SK-N-SH (cell line): ENCODE measurements around the gene ITIH6. TPM values are rescaled to one million over a fixed set of nuclear protein-coding genes. Genes with fewer than 3 reads are reported as not detected.

Source experiments
- CTCF ChIA-PET: fragments of 300-600, 350-600 bp; formaldehyde crosslinking; extraction: SDS; loops from one replicate; lab custom pipeline; 2021; lab: Yijun Ruan, JAX
- POLR2A ChIA-PET: fragments of 350-600 bp; sonication (Branson Sonifier 250); formaldehyde crosslinking; extraction: SDS; loops from one replicate; lab custom pipeline; 2020; ENCODE audit warnings: antibody characterized with exemption, inconsistent platforms; lab: Yijun Ruan, JAX
- DNase-seq: peaks from one replicate; pipeline ENCODE4 v3.0.0; 2012
- H2AFZ ChIP-seq: fragments of 200-600 bp; sonication (generic); 2 replicates; pipeline ENCODE4 v1.8.1; 2016; ENCODE audit warnings: antibody characterized with exemption, mild to moderate bottlenecking, low read depth
- H3F3A ChIP-seq: fragments of 200-600 bp; sonication (generic); replicated peaks from 2 replicates; pipeline ENCODE3; 2016; ENCODE audit warnings: antibody characterized with exemption, mild to moderate bottlenecking; ENCODE audit not compliant: insufficient read depth
- H3K27ac ChIP-seq, 2 experiments: fragments of 200-500 bp in 1 of 2; fragments of 200-600 bp in 1 of 2; sonication (Bioruptor generic) in 1 of 2; sonication (generic), shearing (Covaris generic) in 1 of 2; 2 replicates each; pipeline versions ENCODE4 v1.5.1 to v1.6.1; 2014 to 2016; ENCODE audit warnings: low read depth in 2 of 2, inconsistent platforms in 1 of 2, low read length in 1 of 2, mild to moderate bottlenecking in 1 of 2, mixed read lengths in 1 of 2
- H3K27me3 ChIP-seq: fragments of 200-600 bp; sonication (generic), shearing (Covaris generic); 2 replicates; pipeline ENCODE4 v1.6.1; 2016; ENCODE audit warnings: mixed run types; ENCODE audit not compliant: insufficient read depth
- H3K36me3 ChIP-seq, 2 experiments: fragments of 200-500 bp in 1 of 2; fragments of 200-600 bp in 1 of 2; sonication (Bioruptor generic) in 1 of 2; sonication (generic) in 1 of 2; replicated peaks in 1 of 2; 2 replicates each; pipeline versions ENCODE3 to v1.5.1; 2014 to 2016; ENCODE audit warnings: low read length in 1 of 2, mild to moderate bottlenecking in 1 of 2; ENCODE audit not compliant: insufficient read depth in 2 of 2, control insufficient read depth in 1 of 2
- H3K4me1 ChIP-seq, 2 experiments: fragments of 200-500 bp in 1 of 2; fragments of 200-600 bp in 1 of 2; sonication (Bioruptor generic) in 1 of 2; sonication (generic), shearing (Covaris generic) in 1 of 2; 2 replicates each; pipeline versions ENCODE4 v1.5.1 to v1.6.1; 2014 to 2016; ENCODE audit warnings: low read depth in 1 of 2, low read length in 1 of 2, mixed run types in 1 of 2; ENCODE audit not compliant: insufficient read depth in 2 of 2, control insufficient read depth in 1 of 2
- H3K4me2 ChIP-seq: fragments of 200-600 bp; sonication (generic), shearing (Covaris generic); 2 replicates; pipeline ENCODE4 v1.6.1; 2017; ENCODE audit warnings: mixed run types
- H3K4me3 ChIP-seq, 2 experiments: fragments of 200-500 bp in 1 of 2; fragments of 200-600 bp in 1 of 2; sonication (Bioruptor generic) in 1 of 2; sonication (generic), shearing (Covaris generic) in 1 of 2; 2 replicates each; pipeline versions ENCODE4 v1.5.1 to v1.8.1; 2014 to 2016; ENCODE audit warnings: low read depth in 2 of 2, inconsistent platforms in 1 of 2, low read length in 1 of 2, mild to moderate bottlenecking in 1 of 2, mixed read lengths in 1 of 2, moderate library complexity in 1 of 2
- H3K79me2 ChIP-seq: fragments of 200-600 bp; sonication (generic); 2 replicates; pipeline ENCODE4 v1.8.1; 2017; ENCODE audit warnings: mild to moderate bottlenecking; ENCODE audit not compliant: insufficient read depth
- H3K9ac ChIP-seq: fragments of 200-600 bp; sonication (generic); 2 replicates; pipeline ENCODE4 v1.6.1; 2017; ENCODE audit warnings: mixed run types
- H3K9me2 ChIP-seq: fragments of 200-600 bp; sonication (generic); 2 replicates; pipeline ENCODE4 v1.6.1; 2017; ENCODE audit warnings: mixed run types
- H3K9me3 ChIP-seq: fragments of 200-600 bp; sonication (generic); 2 replicates; pipeline ENCODE4 v1.6.1; 2017; ENCODE audit warnings: mixed run types, mild to moderate bottlenecking, moderate library complexity
- H4K20me1 ChIP-seq: fragments of 200-600 bp; sonication (generic); 2 replicates; pipeline ENCODE4 v1.6.1; 2017; ENCODE audit warnings: mild to moderate bottlenecking, mixed run types; ENCODE audit not compliant: insufficient read depth
- ELF1 ChIP-seq: IDR thresholded peaks from 2 replicates; pipeline ENCODE4 v1.4.0; 2012
- EP300 ChIP-seq, 2 experiments: IDR thresholded peaks; 2 replicates each; pipeline versions ENCODE4 v1.4.0 to v1.6.1; 2012; ENCODE audit warnings: borderline replicate concordance in 1 of 2, low read depth in 1 of 2, low read length in 1 of 2
- EZH2phosphoT487 ChIP-seq: fragments of 200-600 bp; sonication (generic); IDR thresholded peaks from 2 replicates; pipeline ENCODE4 v1.6.1; 2017; ENCODE audit warnings: low read depth, mixed run types, mild to moderate bottlenecking, antibody characterized with exemption, moderate library complexity, borderline replicate concordance
- FOSL2 ChIP-seq: IDR thresholded peaks from 2 replicates; pipeline ENCODE4 v1.4.0; 2012; ENCODE audit warnings: low read depth, mild to moderate bottlenecking, moderate library complexity, borderline replicate concordance
- FOXM1 ChIP-seq: IDR thresholded peaks from 2 replicates; pipeline ENCODE4 v1.4.0; 2012; ENCODE audit warnings: low read depth, mild to moderate bottlenecking
- GABPA ChIP-seq: IDR thresholded peaks from 2 replicates; pipeline ENCODE4 v1.4.0; 2012; ENCODE audit warnings: low read depth, mild to moderate bottlenecking
- MAX ChIP-seq: IDR thresholded peaks from 2 replicates; pipeline ENCODE4 v1.4.0; 2012; ENCODE audit warnings: low read depth
- MEF2A ChIP-seq: IDR thresholded peaks from 2 replicates; pipeline ENCODE4 v1.4.0; 2012; ENCODE audit warnings: low read depth, borderline replicate concordance
- NFIC ChIP-seq: IDR thresholded peaks from 2 replicates; pipeline ENCODE4 v1.4.0; 2012; ENCODE audit warnings: borderline replicate concordance
- NRF1 ChIP-seq: IDR thresholded peaks from 2 replicates; pipeline ENCODE4 v1.6.1; 2012; ENCODE audit warnings: low read depth, mild to moderate bottlenecking, low read length
- PBX3 ChIP-seq: IDR thresholded peaks from 2 replicates; pipeline ENCODE4; 2012
- RAD21 ChIP-seq: IDR thresholded peaks from 2 replicates; pipeline ENCODE4 v1.6.1; 2012; ENCODE audit warnings: mild to moderate bottlenecking, low read length
- RCOR1 ChIP-seq: fragments of 150-350 bp; IDR thresholded peaks from 2 replicates; pipeline ENCODE4 v1.6.1; 2017; ENCODE audit warnings: antibody characterized with exemption, low read length
- RFX5 ChIP-seq: IDR thresholded peaks from 2 replicates; pipeline ENCODE4 v1.6.1; 2012; ENCODE audit warnings: mild to moderate bottlenecking, improper control_type of control experiment, low read length
- RXRA ChIP-seq: IDR thresholded peaks from 2 replicates; pipeline ENCODE4 v1.4.0; 2012; ENCODE audit warnings: low read depth, mild to moderate bottlenecking, borderline replicate concordance
- SIN3A ChIP-seq: IDR thresholded peaks from 2 replicates; pipeline ENCODE4 v1.6.1; 2012; ENCODE audit warnings: low read depth, mild to moderate bottlenecking, low read length, moderate library complexity, borderline replicate concordance
- TCF12 ChIP-seq: IDR thresholded peaks from 2 replicates; pipeline ENCODE4 v1.4.0; 2012
- USF2 ChIP-seq: fragments of 150-350 bp; IDR thresholded peaks from 2 replicates; pipeline ENCODE4 v1.6.1; 2017; ENCODE audit warnings: antibody characterized with exemption, low read length, low read depth, borderline replicate concordance
- WGBS: methylation state at CpG from one replicate; pipeline ENCODE4 v1.1.6; 2017; ENCODE audit warnings: low lambda C conversion rate; 5-methylcytosine and 5-hydroxymethylcytosine counted together
- polyA plus RNA-seq, 3 experiments: library from polyadenylated mRNA; depleted of rRNA; stranded (reverse); fragments of >200 nt; gene quantifications; 2 replicates each; pipeline ENCODE4 v1.2.3, GENCODE V29; 2012
- TF ChIP-seq, protein P1 (sequence below): IDR thresholded peaks from 2 replicates; pipeline ENCODE4 v1.4.0; 2012; ENCODE audit warnings: low read depth, borderline replicate concordance
- TF ChIP-seq, protein P2 (sequence below): fragments of 200-600 bp; sonication (generic); IDR thresholded peaks from 2 replicates; pipeline ENCODE4 v1.6.1; 2017; ENCODE audit warnings: antibody characterized with exemption, mild to moderate bottlenecking, moderate library complexity
- TF ChIP-seq, protein P3 (sequence below): IDR thresholded peaks from 2 replicates; pipeline ENCODE4 v1.4.0; 2012; ENCODE audit warnings: low read depth, borderline replicate concordance

Gene ITIH6
- polyA plus RNA-seq, 1 of the 3 experiments (the other 2 are of a cell fraction), result not detected

- Histone ChIP-seq H3K9me3 (no peaks in the 10 kb centered on the region), H3K9ac (no peak overlapping the region), H3K27ac (no peak overlapping the region), H3F3A (no peaks in the 10 kb centered on the region), H3K27me3 (no peaks in the 10 kb centered on the region), H3K4me3 (no peak overlapping the region), H3K4me2 (no peak overlapping the region), H4K20me1 (no peaks in the 10 kb centered on the region), H2AFZ (no peak overlapping the region), H3K9me2 (no peaks in the 10 kb centered on the region), H3K79me2 (no peaks in the 10 kb centered on the region), H3K4me1 (peaks cover 0 to 9% of the 10 kb centered on the region in 2 experiments; a peak in 1 of 4 replicates), H3K36me3 (no peaks in the 10 kb centered on the region)
- ChIA-PET CTCF (no interaction called here), POLR2A (no interaction called here)
- TF ChIP-seq FOSL2 (no peak), MAX (no peak), NFIC (no peak), SIN3A (no peak), EP300 (IDR thresholded peaks at IDR 0.05; ENCODE audit: borderline replicate concordance in 1 of 2, low read depth in 1 of 2, low read length in 1 of 2) (no peak), FOXM1 (no peak)
- TF ChIP-seq, protein P1, sequence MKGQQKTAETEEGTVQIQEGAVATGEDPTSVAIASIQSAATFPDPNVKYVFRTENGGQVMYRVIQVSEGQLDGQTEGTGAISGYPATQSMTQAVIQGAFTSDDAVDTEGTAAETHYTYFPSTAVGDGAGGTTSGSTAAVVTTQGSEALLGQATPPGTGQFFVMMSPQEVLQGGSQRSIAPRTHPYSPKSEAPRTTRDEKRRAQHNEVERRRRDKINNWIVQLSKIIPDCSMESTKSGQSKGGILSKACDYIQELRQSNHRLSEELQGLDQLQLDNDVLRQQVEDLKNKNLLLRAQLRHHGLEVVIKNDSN, result no peak
- no peak for DNase-seq
- 21% methylated on average over 2 of the region's 2 CpGs for WGBS
These were observed 45.0 kb upstream of the ITIH6 start for GRCh38 chrX:54843050-54843449.

GRCh38 chrX:54842607-54843006, 44.6 kb upstream of the ITIH6 start:
- WGBS, result 10% methylated on average over 1 of the region's 1 CpG
- H3K27ac ChIP-seq, result no peak overlapping the region
- no peaks in the 10 kb centered on the region for H4K20me1 ChIP-seq
- no peak overlapping the region for H2AFZ ChIP-seq
- no peak overlapping the region for H3K9ac ChIP-seq
- TF ChIP-seq, protein P2, sequence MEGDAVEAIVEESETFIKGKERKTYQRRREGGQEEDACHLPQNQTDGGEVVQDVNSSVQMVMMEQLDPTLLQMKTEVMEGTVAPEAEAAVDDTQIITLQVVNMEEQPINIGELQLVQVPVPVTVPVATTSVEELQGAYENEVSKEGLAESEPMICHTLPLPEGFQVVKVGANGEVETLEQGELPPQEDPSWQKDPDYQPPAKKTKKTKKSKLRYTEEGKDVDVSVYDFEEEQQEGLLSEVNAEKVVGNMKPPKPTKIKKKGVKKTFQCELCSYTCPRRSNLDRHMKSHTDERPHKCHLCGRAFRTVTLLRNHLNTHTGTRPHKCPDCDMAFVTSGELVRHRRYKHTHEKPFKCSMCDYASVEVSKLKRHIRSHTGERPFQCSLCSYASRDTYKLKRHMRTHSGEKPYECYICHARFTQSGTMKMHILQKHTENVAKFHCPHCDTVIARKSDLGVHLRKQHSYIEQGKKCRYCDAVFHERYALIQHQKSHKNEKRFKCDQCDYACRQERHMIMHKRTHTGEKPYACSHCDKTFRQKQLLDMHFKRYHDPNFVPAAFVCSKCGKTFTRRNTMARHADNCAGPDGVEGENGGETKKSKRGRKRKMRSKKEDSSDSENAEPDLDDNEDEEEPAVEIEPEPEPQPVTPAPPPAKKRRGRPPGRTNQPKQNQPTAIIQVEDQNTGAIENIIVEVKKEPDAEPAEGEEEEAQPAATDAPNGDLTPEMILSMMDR, result no peak
- TF ChIP-seq RXRA, result no peak
- no peak for TF ChIP-seq NRF1
- TF ChIP-seq RFX5, result no peak
- no peak for TF ChIP-seq RAD21
- no peak for TF ChIP-seq ELF1
- no peak for TF ChIP-seq FOXM1
- TF ChIP-seq FOSL2, result no peak
- TF ChIP-seq RCOR1, result no peak
- no peak for TF ChIP-seq USF2
- no peak for TF ChIP-seq MEF2A
- TF ChIP-seq EZH2phosphoT487, result no peak
- TF ChIP-seq GABPA, result no peak
- no peak for TF ChIP-seq PBX3
- TF ChIP-seq, protein P3, sequence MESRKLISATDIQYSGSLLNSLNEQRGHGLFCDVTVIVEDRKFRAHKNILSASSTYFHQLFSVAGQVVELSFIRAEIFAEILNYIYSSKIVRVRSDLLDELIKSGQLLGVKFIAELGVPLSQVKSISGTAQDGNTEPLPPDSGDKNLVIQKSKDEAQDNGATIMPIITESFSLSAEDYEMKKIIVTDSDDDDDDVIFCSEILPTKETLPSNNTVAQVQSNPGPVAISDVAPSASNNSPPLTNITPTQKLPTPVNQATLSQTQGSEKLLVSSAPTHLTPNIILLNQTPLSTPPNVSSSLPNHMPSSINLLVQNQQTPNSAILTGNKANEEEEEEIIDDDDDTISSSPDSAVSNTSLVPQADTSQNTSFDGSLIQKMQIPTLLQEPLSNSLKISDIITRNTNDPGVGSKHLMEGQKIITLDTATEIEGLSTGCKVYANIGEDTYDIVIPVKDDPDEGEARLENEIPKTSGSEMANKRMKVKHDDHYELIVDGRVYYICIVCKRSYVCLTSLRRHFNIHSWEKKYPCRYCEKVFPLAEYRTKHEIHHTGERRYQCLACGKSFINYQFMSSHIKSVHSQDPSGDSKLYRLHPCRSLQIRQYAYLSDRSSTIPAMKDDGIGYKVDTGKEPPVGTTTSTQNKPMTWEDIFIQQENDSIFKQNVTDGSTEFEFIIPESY, result no peak
- TF ChIP-seq MAX, result no peak
- TF ChIP-seq TCF12, result no peak
- H3K4me2 ChIP-seq, result no peak overlapping the region
- H3F3A ChIP-seq, result no peaks in the 10 kb centered on the region
- DNase-seq, result no peak
- H3K9me3 ChIP-seq, result no peaks in the 10 kb centered on the region
- peaks cover 0 to 9% of the 10 kb centered on the region in 2 experiments; a peak in 1 of 4 replicates for H3K4me1 ChIP-seq
- ChIA-PET CTCF (no interaction called here), POLR2A (no interaction called here)
- H3K79me2 ChIP-seq, result no peaks in the 10 kb centered on the region
- no peaks in the 10 kb centered on the region for H3K9me2 ChIP-seq
- H3K36me3 ChIP-seq, result no peaks in the 10 kb centered on the region
- no peak overlapping the region for H3K4me3 ChIP-seq
- H3K27me3 ChIP-seq, result no peaks in the 10 kb centered on the region
